HEK293 (cell line): Measurements from ENCODE around the gene HSPA14.

Source experiments
- ZBTB1 ChIP-seq: fragments of 450-650 bp; formaldehyde crosslinking; IDR thresholded peaks from 2 replicates; pipeline ENCODE4 v1.5.1; 2016; ENCODE audit warnings: missing biosample characterization, missing genetic modification characterization
- ZNF555 ChIP-seq: fragments of 450-650 bp; formaldehyde crosslinking; conservative IDR thresholded peaks from 2 replicates; pipeline ENCODE4 v1.5.1; 2017; ENCODE audit warnings: missing biosample characterization, mild to moderate bottlenecking, missing genetic modification characterization, inconsistent platforms
- ZNF677 ChIP-seq: fragments of 450-650 bp; IDR thresholded peaks from 2 replicates; pipeline ENCODE4 v1.5.0; 2018; ENCODE audit warnings: missing biosample characterization, mild to moderate bottlenecking, missing genetic modification characterization, moderate library complexity
- TF ChIP-seq, protein P1 (sequence below): fragments of 450-650 bp; formaldehyde crosslinking; IDR thresholded peaks from 2 replicates; pipeline ENCODE4 v1.5.1; 2016; ENCODE audit warnings: missing biosample characterization, missing genetic modification characterization
- TF ChIP-seq, protein P2 (sequence below): fragments of 450-650 bp; formaldehyde crosslinking; IDR thresholded peaks from 2 replicates; pipeline ENCODE4 v1.5.1; 2016; ENCODE audit warnings: missing biosample characterization, missing genetic modification characterization, borderline replicate concordance

GRCh38 chr10:14806318-14806717 lies 31.8 kb upstream of the HSPA14 start:
- TF ChIP-seq, protein P1, sequence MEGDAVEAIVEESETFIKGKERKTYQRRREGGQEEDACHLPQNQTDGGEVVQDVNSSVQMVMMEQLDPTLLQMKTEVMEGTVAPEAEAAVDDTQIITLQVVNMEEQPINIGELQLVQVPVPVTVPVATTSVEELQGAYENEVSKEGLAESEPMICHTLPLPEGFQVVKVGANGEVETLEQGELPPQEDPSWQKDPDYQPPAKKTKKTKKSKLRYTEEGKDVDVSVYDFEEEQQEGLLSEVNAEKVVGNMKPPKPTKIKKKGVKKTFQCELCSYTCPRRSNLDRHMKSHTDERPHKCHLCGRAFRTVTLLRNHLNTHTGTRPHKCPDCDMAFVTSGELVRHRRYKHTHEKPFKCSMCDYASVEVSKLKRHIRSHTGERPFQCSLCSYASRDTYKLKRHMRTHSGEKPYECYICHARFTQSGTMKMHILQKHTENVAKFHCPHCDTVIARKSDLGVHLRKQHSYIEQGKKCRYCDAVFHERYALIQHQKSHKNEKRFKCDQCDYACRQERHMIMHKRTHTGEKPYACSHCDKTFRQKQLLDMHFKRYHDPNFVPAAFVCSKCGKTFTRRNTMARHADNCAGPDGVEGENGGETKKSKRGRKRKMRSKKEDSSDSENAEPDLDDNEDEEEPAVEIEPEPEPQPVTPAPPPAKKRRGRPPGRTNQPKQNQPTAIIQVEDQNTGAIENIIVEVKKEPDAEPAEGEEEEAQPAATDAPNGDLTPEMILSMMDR: no peak
- no peak for TF ChIP-seq ZBTB1 (tag by site-specific recombination)
- no peak for TF ChIP-seq ZNF677 (tag by site-specific recombination)
- TF ChIP-seq ZNF555: no peak
- TF ChIP-seq, protein P2, sequence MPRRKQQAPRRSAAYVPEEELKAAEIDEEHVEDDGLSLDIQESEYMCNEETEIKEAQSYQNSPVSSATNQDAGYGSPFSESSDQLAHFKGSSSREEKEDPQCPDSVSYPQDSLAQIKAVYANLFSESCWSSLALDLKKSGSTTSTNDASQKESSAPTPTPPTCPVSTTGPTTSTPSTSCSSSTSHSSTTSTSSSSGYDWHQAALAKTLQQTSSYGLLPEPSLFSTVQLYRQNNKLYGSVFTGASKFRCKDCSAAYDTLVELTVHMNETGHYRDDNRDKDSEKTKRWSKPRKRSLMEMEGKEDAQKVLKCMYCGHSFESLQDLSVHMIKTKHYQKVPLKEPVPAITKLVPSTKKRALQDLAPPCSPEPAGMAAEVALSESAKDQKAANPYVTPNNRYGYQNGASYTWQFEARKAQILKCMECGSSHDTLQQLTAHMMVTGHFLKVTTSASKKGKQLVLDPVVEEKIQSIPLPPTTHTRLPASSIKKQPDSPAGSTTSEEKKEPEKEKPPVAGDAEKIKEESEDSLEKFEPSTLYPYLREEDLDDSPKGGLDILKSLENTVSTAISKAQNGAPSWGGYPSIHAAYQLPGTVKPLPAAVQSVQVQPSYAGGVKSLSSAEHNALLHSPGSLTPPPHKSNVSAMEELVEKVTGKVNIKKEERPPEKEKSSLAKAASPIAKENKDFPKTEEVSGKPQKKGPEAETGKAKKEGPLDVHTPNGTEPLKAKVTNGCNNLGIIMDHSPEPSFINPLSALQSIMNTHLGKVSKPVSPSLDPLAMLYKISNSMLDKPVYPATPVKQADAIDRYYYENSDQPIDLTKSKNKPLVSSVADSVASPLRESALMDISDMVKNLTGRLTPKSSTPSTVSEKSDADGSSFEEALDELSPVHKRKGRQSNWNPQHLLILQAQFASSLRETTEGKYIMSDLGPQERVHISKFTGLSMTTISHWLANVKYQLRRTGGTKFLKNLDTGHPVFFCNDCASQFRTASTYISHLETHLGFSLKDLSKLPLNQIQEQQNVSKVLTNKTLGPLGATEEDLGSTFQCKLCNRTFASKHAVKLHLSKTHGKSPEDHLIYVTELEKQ (tag by site-specific recombination): no peak
